Esophagus squamous epithelium (tissue), 5 donors: Measurements from ENCODE around the gene ANGPTL8. TPM values are rescaled to one million over a fixed set of nuclear protein-coding genes. Genes with fewer than 3 reads are reported as not detected.

Experiments
- DNase-seq: peaks from one replicate; lab custom pipeline; 2025; lab: John Stamatoyannopoulos, UW
- H3K27ac ChIP-seq, 4 donors: fragments of 200-600 bp; sonication (generic); one replicate each; pipeline ENCODE4 v1.5.1; 2016 to 2019; ENCODE audit warnings: mild to moderate bottlenecking in 1 of 4
- H3K27me3 ChIP-seq, 4 donors: fragments of 200-600 bp; sonication (generic); 1 replicate in 3 of 4; 2 replicates in 1 of 4; pipeline versions ENCODE4 v1.5.1 to v1.6.0; 2017 to 2021; ENCODE audit warnings: antibody characterized with exemption in 1 of 4
- H3K36me3 ChIP-seq, 3 donors: fragments of 200-600 bp; sonication (generic); one replicate each; pipeline ENCODE4 v1.5.1; 2016 to 2019
- H3K4me1 ChIP-seq, 3 donors: fragments of 200-600 bp; sonication (generic); one replicate each; pipeline ENCODE4 v1.5.1; 2017 to 2019
- H3K4me3 ChIP-seq, 4 donors: fragments of 200-600 bp; sonication (generic); 1 replicate in 3 of 4; 2 replicates in 1 of 4; pipeline ENCODE4 v1.5.1; 2016 to 2019; ENCODE audit warnings: mild to moderate bottlenecking in 2 of 4, moderate library complexity in 1 of 4
- H3K9me3 ChIP-seq, 3 donors: fragments of 200-600 bp; sonication (generic); one replicate each; pipeline ENCODE4 v1.5.1; 2016 to 2019
- CTCF ChIP-seq, 6 experiments: fragments of 450-650 bp in 4 of 6; fragments of 200-600 bp in 2 of 6; sonication (generic) in 2 of 6; IDR thresholded peaks; one replicate each; pipeline ENCODE4 v1.5.1; 2016 to 2019; ENCODE audit warnings: antibody characterized with exemption in 6 of 6, mild to moderate bottlenecking in 4 of 6, moderate library complexity in 4 of 6
- POLR2A ChIP-seq, 4 donors: fragments of 450-650 bp; IDR thresholded peaks; one replicate each; pipeline ENCODE4 v1.6.1; 2017; ENCODE audit warnings: antibody characterized with exemption in 4 of 4, mild to moderate bottlenecking in 4 of 4, moderate library complexity in 3 of 4
- WGBS, 2 donors: methylation state at CpG; one replicate each; pipeline ENCODE4 v1.1.5; 2018; 5-methylcytosine and 5-hydroxymethylcytosine counted together
- intact Hi-C: fragments of 100-400 bp; cut with DNase I; formaldehyde crosslinking; loops from one replicate; pipeline ENCODE4 v1.15.0; 2022
- total RNA-seq, 4 donors: library from RNA; depleted of rRNA; stranded (reverse); fragments of >200 nt; gene quantifications; one replicate each; pipeline ENCODE4 v1.1.0, GENCODE V29; 2016
- donor health status: DM: yes; HTN: yes; CAD: no.

The ANGPTL8 gene
- total RNA-seq = not detected

DNA sequence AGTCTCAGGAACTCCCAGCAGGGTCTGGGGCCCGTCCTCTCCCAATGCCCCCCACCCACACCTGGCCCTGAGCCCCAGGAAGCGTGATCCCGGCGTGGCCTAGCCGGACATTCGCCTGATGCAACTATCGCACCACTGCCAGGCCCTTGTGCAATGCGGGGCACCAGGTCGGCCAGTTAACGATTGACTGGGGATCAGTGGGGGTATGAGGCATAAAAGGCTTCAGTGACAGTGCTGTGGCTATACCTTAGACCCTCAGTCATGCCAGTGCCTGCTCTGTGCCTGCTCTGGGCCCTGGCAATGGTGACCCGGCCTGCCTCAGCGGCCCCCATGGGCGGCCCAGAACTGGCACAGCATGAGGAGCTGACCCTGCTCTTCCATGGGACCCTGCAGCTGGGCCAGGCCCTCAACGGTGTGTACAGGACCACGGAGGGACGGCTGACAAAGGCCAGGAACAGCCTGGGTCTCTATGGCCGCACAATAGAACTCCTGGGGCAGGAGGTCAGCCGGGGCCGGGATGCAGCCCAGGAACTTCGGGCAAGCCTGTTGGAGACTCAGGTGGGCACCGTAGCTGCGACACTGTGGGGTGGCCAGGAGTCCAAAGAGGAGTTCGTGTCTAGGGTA lies at the start of gene ANGPTL8:
TSS of gene ANGPTL8 (plus strand) at position 243 of the 624 bp plus-strand sequence. CDS start at position 262, 19 bp downstream.
- WGBS, 2 donors = 87 to 94% methylated on average over 5 to 12 of the region's 23 CpGs
- intact Hi-C loops = no loop called here
- H3K4me3 ChIP-seq = no peak within 1 kb of the TSS
- no peaks in the 10 kb centered on the region for H3K27me3 ChIP-seq
- H3K9me3 ChIP-seq = peaks cover 0 to 7% (median 4%) of the 10 kb centered on the region in 3 donors
- H3K27ac ChIP-seq = no peak within 1 kb of the TSS
- H3K36me3 ChIP-seq = peaks cover 0 to 92% (median 11%) of the 10 kb centered on the region in 3 donors
- no peak for DNase-seq
- peaks cover 5 to 9% (median 5%) of the 10 kb centered on the region in 3 donors for H3K4me1 ChIP-seq
- TF ChIP-seq POLR2A (IDR thresholded peaks at IDR 0.05) (no peak), CTCF (IDR thresholded peaks at IDR 0.05) (no peak)

- H3K27me3 ChIP-seq = no peaks in the 10 kb centered on the region
- WGBS, 2 donors = 82 to 90% methylated on average over 6 to 7 of the region's 8 CpGs
- H3K4me3 ChIP-seq = peak overlapping the region in 1 of 4 donors; percentile 13
- peak overlapping the region; percentile 34 to 93 (median 86) for H3K27ac ChIP-seq
- peaks cover 0 to 57% (median 5%) of the 10 kb centered on the region in 3 donors for H3K36me3 ChIP-seq
- TF ChIP-seq POLR2A (IDR thresholded peaks at IDR 0.05) = no peak
- TF ChIP-seq CTCF (IDR thresholded peaks at IDR 0.05) = no peak
- H3K4me1 ChIP-seq = peaks cover 12 to 91% (median 42%) of the 10 kb centered on the region in 3 donors
- DNase-seq = no peak
- intact Hi-C loops = no loop called here
- H3K9me3 ChIP-seq = no peaks in the 10 kb centered on the region
Measured at GRCh38 chr19:11190501-11190900, 48.9 kb upstream of the ANGPTL8 start.

DNA sequence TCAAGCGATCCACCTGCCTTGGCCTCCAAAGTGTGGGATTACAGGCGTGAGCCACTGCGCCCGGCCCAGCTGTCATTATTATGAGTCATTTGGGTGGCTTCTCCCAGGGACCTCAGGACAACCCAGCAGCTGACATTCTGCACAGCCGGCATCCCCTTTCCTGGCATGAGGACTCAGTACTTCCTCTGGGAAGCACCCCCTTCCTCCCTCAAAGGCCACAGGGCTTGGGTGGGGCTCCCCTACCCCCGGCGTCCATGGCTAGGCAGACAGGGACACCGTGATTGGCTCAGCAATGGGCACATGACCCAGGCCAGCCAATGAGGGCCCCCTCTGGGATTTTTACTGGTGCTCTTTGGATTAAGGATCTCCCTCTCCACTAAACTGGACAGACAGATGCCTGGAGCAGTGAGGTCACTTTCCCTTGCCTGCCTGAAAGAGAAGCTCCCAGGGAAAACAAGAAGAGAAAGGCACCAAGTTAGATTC lies 48.1 kb upstream of the ANGPTL8 start:
- Histone ChIP-seq H3K4me3 (peak overlapping the region in 1 of 4 donors; percentile 32), H3K9me3 (no peaks in the 10 kb centered on the region), H3K36me3 (peaks cover 0 to 49% (median 5%) of the 10 kb centered on the region in 3 donors), H3K4me1 (peaks cover 12 to 91% (median 44%) of the 10 kb centered on the region in 3 donors), H3K27ac (peak overlapping the region; percentile 17 to 93 (median 86)), H3K27me3 (no peaks in the 10 kb centered on the region)
- no peak for DNase-seq
- TF ChIP-seq POLR2A (IDR thresholded peaks at IDR 0.05) (no peak), CTCF (IDR thresholded peaks at IDR 0.05) (no peak)
- 60% methylated on average over 1 of the region's 8 CpGs; no CpG with 5 or more reads in 1 of the 2 donors for WGBS, 2 donors
- intact Hi-C loops = no loop called here

DNA sequence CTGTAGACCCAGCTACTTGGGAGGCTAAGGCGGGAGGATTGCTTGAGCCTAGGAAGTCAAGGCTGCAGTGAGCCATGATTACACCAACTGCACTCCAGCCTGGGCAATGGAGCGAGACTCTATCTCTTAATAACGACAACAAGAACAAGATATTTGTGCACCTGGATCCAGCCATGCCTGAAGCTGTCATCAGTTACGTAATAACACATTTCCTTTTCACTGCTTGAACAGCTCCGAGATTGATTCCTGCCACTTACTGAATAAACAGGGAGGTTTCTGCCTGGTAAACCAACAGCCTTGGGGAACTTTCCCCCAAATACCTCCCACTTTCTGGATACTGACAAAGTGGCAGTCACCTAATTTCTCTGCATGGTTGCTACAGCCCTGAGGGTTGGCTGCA lies 47.5 kb upstream of the ANGPTL8 start:
- Histone ChIP-seq H3K9me3 (no peaks in the 10 kb centered on the region), H3K36me3 (peaks cover 0 to 43% (median 5%) of the 10 kb centered on the region in 3 donors), H3K4me3 (peak overlapping the region in 1 of 4 donors; percentile 18), H3K4me1 (peaks cover 16 to 91% (median 48%) of the 10 kb centered on the region in 3 donors), H3K27ac (peak overlapping the region; percentile 17 to 93 (median 86)), H3K27me3 (no peaks in the 10 kb centered on the region)
- DNase-seq = no peak
- 59 to 74% methylated on average over 4 to 5 of the region's 5 CpGs for WGBS, 2 donors
- TF ChIP-seq CTCF (IDR thresholded peaks at IDR 0.05) (no peak), POLR2A (IDR thresholded peaks at IDR 0.05) (no peak)
- intact Hi-C loops = no loop called here
